ENCODE results near the gene IRF2BPL.

IRF2BPL gene

DNA sequence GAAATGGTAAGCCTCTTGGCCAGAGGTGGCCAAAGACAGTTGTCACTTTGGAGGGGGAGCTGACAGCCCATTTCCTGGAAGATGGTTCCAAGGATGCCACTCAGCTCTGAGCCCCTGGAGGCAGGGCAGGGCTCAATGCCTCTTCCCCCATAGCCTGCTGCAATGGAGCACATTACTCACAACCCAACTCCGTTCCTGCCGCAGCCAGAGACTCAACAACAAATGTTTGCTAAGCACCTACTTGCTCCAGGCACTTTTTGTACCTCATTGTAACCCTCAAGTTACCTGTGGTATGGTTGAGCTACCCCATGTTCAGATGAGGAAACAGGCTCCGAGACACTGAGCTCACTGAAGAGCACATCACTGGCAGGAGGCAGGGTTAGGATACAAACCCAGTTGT, 19.5 kb downstream of the IRF2BPL start:
- DNase-seq: no peak

DNA sequence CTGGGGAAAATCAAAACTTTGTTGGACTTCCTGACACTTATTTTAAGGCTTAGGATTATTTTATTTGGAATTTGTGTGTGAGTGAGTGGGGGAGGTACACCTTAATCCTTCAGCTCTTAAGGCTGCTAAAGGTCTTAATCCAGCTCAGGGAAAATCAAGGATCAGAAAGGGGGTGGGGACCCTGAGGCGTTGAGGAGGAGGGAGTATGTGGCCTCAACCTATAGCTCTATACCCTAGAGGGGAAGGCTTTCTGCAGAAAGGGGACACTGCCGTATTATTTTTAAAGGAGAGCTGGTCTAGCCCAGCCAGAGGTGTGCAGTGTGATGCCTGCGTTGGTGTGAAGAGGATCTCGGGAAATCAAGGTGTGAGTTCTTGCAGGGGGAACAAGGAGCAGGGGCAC, 20.0 kb downstream of the IRF2BPL start:
- no peak for DNase-seq

DNA sequence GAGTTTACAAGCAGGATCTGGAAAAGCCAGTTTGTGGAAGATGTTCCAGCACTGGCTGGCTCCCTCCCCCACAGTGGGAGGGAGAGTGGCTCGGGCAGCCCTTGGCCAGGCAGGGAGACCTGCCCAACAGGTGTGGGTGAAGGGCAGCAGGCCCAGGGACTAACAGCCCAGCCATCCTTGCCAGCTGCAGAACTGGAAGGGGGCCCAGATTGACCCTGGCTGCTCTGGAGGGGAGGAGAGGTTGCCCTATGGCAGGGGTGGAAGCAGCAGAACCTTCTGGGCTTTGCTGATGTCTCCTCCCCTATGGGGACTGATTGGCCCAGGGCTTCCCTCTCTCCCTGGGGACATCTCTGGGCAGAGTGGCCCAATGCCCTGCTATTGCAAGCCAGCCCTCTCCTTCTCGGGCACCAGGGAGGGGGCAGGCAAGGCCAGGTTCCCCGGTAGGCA, 20.5 kb downstream of the IRF2BPL start:
- no peak for DNase-seq

DNA sequence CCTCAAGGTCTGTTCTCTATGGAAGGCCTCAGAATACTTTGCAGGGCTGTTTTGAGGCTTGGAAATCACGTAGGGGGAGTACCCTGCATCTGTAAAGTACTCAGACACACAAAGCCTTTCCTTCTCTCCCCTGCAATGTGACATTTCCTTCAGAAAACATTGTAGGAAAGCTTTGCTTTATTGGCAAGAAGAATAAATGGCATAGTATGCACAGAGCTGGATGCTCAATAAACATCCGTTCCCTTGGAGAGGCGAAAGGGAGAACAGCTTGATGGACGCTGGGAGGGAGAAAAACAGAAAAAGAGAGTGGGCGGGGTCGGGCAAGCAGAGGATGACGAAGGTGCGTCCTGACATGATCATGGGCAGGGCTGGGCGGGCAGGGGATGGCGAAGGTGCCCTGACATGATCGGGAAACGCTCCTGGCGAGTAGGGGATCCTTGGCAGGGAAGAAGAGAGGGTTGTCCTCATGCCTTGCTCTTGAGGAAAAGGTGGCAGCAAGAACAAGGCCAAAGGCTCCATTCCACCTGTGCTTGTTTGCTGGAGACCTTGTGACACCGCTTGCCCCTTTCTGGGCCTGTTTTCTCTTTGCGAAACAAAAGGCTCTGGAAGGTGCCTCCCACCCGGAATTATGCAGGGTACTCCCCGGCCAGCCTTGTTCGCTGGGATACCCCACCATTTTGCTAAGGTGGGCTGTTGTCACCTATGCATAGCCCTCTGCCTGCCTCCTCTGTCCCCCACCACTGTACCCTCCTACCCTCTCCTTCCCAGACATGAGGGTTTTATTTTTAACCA, 21.1 kb downstream of the IRF2BPL start:
- DNase-seq: no peak

DNA sequence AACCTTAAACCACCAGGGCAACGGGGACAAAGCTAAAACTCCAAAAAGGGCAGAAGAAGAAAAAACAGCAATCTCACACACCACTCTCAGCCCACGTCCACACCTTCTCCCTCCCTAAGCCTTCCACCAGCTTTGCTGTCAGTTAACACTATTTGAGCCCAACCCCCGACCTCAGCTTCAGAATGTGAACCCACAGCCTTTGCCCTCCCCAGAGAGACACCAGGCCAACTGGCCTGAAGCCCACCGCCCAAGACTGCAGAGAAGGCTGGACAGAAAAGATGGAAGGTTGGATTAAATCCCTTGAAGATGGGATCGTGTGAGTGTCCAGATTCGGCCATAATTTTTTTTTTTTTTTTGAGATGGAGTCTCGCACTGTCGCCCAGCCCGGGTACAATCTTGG, 22.4 kb downstream of the IRF2BPL start:
- DNase-seq: no peak

DNA sequence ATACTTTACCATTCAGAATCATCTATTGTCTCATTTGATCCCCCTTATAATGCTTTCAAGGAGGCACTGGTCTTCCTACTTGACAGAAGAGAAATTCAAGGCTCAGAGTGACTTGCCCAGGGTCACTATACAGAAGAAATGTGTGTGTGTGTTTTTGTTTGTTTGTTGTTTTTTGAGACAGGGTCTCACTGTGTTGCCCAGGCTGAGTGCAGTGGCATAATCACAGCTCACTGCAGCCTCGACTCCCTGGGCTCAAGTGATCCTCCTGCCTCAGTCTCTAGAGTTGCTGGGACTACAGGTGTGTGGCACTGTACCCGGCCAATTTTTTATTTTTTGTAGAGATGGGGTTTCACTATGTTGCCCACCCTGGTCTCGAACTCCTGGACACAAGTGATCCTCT, 22.9 kb downstream of the IRF2BPL start:
- no peak for DNase-seq

DNA sequence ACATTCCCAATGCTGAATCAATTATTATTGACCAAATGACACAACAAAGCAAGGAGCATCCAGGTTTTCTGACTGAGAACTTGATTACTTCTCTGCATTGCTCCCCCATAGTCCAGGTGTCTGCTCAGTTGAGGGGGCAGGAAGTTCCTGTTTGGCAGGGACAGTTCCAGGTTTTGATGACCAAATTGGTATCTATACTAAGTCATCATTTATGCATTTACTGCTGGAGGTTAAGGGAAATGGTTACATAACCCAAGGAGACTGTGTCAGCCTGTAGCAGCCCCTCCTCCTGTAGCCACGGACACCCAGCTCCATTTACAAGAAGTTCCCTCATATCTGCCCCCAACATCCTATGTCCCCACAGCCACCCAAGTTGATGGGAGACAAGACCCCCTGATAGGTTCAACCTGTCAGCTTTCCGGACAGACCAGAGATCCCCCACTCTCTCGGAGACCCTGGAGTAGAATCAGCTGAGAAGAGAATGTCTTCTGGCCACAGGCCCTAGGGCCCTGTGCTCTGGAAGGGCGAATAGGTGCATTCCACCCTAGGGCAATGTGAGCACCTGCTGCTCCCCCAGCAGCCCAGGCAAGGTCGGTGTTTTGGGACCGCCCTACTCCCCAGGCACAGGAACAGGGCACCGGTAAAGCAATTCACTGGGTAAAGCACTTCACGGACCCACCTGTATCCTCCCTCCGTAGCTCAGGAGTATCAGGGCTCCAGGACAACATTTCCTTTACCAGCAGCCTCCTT, 23.6 kb downstream of the IRF2BPL start:
- no peak for DNase-seq

DNA sequence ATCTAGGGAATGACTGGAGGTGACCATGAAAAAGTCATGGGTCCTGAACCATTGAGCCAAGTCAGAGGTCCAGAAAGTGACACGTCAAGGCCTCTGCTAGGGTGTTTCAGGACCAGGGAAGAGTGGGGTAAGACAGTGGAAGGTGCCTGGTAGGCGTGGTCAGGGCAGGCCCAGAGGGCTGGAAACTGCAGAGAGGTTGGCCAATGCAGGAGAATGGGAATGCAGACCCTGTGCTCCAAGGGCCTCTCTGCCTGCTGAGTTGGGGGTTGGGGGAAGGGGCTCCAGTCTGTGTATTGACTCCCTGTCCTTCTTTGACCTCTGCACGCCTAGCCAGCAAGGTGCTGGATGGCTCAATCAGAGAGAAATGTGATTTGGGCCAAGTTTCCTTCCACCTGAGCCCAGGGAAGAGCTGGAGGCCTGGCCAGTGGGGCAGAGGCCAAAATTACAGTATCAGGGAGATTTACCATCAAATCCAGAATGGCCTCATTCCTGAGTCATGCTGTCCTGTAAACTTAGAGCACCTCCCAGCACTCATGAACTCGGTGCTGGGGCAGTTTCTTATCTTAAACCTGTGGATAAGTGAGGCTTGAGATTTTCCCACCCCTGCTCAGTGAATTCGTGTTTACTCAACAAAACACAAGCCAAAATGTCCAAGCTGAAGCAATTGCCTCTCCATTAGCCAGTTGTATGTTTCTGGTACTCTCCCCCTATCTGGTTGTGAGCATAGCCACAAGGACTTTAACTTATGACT, 24.4 kb downstream of the IRF2BPL start:
- DNase-seq: no peak

DNA sequence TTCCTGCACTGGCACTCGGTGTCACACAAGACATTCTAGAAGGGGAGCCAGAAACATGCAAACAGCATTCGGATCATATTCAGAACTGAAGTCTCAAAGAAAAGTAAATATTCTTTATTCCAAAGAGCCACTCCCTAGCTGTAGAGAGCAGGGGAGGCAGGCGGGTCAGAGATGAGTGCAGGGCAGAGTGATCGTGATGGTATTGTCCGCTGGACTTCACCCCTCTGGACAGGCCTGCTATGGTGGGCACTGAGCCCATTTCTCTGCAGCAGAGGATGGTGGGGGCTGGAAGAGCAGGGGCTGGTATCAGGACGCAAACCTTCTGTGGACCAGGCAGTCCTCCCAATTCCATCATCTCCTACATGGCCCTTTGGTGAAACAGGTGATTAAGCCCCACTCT, 25.6 kb downstream of the IRF2BPL start:
- DNase-seq: no peak

DNA sequence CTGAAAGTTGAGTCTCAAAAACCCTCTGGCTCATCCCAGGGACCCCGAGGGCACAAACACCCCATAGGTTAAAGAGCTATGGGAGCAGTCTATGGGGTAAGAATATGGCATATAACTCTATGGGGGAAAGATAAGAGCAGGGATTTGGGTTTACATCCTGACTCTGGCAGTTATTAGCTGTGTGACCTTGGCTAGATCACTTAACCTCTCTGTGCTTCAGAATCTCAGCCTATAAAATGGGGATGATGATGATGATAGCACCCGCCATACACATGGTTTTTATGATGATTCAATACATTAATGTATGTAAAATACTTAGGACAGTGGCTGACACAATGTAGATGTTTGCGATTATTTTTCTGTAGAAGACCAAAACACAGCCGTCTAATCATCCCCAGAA, 26.2 kb downstream of the IRF2BPL start:
- no peak for DNase-seq

DNA sequence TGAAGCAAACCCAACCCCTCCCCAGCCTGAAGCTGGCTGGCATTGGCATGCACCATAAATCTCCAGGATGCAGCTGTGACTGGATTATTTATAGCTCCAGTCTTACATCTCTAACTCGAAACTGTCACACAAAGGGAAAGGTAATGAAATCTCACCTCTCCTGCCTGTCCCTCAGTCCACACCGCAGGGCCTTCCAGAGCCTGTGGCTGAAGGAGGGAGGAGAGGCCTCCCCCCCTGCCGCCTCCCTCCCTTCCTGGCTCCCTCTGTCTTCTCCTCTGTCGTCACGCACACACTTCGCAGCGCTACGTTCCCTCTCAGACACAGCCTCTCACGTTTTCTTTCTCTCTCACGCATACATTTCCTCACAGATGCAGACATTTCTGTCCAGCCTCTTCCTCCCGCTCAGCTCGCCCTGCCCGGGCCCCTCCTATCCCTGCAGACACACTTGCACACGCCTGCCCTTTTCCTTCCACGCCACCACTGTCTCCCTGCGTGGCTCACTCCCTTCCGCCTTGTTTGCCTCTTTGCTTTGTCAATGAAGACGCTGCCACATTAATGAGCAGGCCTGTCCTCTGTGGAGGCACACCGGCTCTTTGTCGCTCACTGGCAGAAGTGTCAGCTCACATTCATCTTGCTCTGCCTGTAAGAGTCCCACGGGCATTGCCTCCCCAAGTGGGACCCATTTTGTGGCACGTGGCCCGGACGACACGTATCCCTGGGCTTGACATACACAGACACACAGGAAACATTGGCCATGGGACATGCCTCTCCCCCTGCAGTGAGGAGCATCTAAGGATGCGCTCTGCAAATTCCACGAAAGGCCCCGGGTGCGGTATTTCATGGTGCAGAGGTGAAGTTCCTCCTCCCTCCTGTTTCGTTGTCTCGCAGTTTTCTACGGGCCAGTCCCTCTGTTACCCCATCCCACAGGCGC, 27.9 kb downstream of the IRF2BPL start:
- DNase-seq: peak; percentile 56

DNA sequence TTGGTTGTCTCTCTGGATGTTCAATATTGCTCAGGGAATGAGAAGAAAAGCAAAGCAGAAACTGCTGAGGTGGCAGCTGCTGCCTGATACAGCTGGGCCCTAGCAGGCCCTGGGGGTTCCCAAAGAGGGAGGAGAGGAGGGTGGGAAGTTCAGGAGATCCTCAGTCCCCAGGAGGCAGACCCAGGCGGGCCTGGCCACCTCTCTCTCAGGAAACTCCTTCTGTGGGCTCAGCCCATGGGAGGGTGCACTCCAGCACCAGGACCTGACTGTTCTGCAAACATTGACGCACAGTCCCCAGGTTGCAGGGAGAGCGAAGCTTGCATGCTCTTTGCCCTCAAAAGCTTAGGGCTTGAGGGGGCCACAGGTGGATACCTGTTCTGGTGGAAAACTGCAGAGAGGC, 29.6 kb downstream of the IRF2BPL start:
- no peak for DNase-seq

DNA sequence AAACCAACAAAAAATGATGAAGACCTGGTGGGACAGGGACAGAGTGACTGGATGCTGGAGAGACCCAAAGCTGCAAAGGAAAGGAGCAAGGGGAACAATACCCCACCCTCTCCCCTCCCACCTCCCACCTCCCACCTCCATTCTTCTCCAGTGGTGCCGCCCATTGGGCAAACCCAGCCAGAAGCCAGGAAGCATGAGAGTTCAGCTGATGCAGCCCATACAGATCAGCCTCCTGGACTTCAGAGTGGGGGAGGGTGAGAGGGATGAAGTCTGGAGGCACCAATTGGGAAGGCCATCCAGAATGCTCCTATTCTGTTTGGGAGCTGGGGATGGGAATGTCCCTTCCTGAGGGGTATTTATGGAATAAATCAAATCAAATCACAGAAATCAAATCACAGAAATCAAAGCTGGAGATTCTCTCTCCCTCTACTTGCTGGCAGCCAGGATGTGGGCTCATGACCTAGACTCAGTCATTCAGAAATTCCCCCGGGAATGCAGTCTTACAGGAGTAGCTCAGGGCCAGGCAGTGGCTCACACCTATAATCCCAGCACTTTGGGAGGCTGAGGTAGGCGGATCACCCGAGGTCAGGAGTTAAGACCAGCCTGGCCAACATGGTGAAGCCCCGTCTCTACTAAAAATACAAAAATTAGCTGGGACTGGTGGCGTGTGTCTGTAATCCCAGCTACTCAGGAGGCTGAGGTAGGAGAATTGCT, 31.1 kb downstream of the IRF2BPL start:
- DNase-seq: no peak

DNA sequence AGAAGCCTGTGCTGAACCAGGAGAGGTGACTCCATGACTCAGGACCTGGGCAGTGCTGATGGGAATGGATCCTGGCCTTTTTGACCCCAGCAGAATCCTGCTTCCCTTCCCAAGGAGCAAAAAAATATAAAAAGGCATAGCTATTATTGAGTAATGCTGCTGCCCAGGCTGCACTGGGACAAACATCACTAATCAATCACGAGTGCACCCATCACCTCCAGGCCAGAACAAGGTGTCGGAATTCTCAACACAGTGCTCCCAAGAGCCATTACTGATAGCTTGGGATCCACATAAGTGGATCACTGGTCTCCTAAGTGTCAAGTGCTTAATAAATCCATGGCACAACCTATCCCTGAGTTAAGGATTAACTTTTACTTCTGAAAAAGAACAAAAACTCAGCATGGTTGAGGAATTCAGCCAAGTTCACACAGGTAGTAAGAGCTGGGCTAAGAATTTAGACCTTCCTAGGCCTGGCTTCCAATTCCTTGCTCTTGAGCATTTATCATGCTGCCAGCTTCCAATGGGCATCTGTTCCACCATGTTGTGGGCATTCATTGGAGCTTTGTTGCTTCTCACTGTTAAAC, 31.9 kb downstream of the IRF2BPL start:
- DNase-seq: no peak

DNA sequence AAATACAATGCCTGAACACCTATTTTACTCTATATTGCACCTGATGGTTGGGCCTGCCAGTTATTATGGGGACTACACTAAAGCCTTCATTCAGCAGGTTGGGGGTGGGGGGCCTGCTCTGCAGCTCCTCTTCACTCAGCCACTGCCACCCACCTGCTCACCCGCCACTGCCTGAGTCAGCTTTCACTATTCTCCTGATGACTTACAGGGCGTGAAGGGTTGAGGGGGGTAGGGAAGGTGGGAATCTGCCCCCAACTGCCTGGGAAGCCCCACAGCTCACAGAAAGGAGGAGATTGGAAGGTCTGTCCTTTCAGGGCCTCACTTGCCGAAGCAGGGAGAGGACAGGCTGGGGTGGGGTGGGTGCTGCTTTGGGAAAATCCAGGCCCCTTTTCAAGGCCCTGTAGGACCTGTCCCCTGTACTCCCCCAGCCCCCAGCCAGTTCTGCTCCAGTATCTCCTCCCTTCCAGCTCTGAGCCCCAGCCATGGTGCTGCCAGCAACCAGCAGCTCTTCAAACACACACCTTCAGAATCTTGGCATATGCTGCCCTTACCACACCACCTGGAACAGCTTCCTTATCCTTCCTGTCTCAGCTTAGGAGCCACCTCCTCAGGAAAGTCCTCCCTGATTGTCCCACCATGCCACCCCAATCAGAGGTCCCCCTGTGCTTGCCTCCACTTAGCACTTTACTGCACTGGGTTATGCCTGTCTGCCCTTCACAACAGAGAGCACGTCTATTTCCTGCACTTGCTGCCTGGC, 33.1 kb downstream of the IRF2BPL start:
- peak; percentile 7 for DNase-seq

DNA sequence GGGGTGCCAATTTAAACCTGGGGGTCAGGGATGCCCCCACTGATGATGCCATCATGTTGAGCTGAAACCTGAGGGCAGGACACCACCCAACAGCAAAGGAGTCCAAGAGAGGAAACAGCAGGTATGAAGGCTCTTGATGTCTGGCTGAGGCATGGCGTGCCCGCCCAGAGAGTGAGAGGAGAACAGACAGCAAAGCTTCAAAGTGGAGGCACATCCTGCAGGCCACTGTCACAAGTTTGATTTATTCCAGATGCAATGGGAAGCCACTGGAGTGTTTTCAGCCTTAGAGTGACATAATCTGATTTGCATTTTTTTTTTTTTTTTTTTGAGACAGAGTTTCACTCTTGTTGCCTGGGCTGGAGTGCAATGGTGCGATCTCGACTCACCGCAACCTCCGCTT, 34.8 kb downstream of the IRF2BPL start:
- no peak for DNase-seq

DNA sequence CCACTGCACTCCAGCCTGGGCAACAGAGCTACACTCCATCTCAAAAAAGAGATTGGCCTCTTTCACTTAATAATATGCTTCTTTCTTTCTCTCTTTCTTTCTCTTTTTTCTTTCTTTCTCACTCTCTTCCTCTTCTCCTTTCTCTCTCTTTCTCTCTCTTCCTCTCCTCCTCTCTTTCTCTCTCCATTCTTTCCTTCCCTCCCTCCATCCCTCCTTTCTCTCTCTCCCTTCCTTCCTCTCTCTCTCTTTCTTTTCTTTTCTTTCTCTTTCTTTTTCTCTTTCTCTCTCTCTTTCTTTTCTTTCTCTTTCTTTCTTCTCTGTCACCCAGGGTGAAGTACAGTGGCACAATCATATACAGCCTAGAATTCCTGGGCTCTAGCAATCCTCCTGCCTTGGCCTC, 38.4 kb downstream of the IRF2BPL start:
- no peak for DNase-seq

DNA sequence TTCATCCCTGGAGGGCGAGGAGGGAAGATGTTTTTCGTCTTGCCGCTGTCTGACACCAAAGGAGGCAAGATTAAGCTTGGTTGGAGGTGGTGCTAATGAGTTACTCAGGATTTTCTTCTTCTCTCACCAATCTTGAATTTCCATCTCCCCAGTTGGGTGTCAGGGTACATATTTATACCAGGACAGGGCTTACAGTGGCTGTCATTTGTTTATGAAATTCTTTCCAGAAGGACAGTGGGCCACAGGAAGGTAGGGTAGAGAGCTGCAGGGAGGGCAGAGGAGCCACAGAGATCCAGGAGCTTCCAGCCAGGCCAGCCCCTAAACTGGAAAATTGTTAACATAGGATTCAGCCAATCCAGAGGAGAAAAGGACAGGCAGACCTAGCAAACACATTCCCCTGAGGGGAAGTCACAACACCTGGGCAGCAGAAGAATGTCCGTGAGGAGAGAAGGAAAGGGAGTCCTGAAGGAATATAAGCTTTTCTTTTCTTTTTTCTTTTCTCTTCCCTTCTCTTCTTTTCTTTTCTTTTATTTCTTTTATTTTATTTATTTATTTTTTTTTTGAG, 40.5 kb downstream of the IRF2BPL start:
- no peak for DNase-seq

DNA sequence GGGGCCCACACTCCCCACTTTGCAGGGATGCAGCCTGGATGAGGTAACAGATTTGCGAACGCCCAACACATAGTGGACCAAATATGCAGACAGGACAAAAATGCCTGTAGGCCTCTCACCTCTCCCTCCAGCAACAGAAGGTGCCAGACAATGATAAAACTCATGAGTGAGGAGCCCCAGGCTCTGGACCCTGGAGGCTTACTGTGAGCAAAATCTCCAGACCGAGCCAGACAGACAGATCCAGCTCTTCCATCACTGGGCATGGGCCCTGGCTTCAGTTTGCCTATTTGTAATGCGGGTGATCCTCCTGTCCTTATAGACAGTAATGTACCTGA, 42.3 kb downstream of the IRF2BPL start:
- DNase-seq: no peak

DNA sequence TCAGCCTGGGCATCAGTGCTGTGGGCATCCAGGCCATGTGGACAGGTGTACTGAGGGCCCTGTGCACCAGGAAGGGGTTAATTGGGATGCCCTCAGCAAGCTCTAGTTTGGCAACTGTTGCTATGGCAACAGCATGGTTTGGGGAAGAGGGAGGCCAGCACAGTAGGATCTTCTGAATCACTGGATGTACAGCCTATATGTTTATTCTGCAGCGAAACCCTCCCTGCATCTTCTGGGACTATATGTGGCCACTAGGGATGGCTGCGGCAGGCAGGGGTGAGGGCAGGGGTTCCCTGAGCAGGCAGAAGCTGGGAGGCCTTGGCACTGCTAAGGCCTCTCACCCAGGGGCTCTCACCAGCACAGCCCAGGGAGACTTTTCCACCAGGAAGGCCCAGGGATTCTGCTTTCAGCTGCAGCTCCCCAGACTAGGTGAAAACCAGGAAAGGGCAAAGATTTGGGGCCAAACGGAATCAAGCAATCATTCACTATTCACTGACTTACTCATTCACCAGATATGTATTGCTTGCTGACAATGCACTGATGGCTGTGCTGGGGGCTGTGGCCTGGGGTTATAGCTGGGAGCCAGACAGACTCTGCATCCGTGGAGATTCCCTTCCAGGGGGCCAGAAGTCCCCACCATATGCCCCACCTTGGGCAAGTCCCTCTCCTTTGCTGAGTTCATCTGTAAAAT, 42.8 kb downstream of the IRF2BPL start:
- no peak for DNase-seq
